Parathyroid adenoma (tissue), 2 donors: Measurements from ENCODE around the gene FAM53A.

Experiments used
- H2AFZ ChIP-seq: fragments of 300-600 bp; sonication (generic); one replicate; pipeline ENCODE4 v1.7.0; 2017; ENCODE audit warnings: antibody characterized with exemption, mild to moderate bottlenecking
- H3K27ac ChIP-seq: fragments of 300-600 bp; sonication (generic); one replicate; pipeline ENCODE4 v1.7.0; 2017
- H3K27me3 ChIP-seq: fragments of 300-600 bp; sonication (generic); one replicate; pipeline ENCODE4 v1.7.0; 2017; ENCODE audit warnings: low read length; ENCODE audit not compliant: control insufficient read depth, insufficient read depth
- H3K36me3 ChIP-seq: fragments of 300-600 bp; sonication (generic); one replicate; pipeline ENCODE4 v1.7.0; 2017; ENCODE audit warnings: low read length; ENCODE audit not compliant: control insufficient read depth, insufficient read depth
- H3K4me1 ChIP-seq: fragments of 300-600 bp; sonication (generic); one replicate; pipeline ENCODE4 v1.7.0; 2017; ENCODE audit warnings: control low read depth
- H3K4me2 ChIP-seq: fragments of 300-600 bp; sonication (generic); one replicate; pipeline ENCODE4 v1.7.0; 2017; ENCODE audit warnings: low read length
- H3K4me3 ChIP-seq: fragments of 300-600 bp; sonication (generic); one replicate; pipeline ENCODE4 v1.7.0; 2017; ENCODE audit warnings: low read depth, low read length
- H3K79me2 ChIP-seq: fragments of 300-600 bp; sonication (generic); one replicate; pipeline ENCODE4 v1.7.0; 2017; ENCODE audit warnings: control low read depth
- H3K9ac ChIP-seq: fragments of 300-600 bp; sonication (generic); one replicate; pipeline ENCODE4 v1.7.0; 2017; ENCODE audit warnings: mild to moderate bottlenecking
- H3K9me3 ChIP-seq: fragments of 300-600 bp; sonication (generic); one replicate; pipeline ENCODE4 v1.7.0; 2017; ENCODE audit warnings: low read length; ENCODE audit not compliant: control insufficient read depth
- TF ChIP-seq, protein P1 (sequence below): fragments of 300-600 bp; sonication (generic); IDR thresholded peaks from one replicate; pipeline ENCODE4 v1.7.0; 2017; ENCODE audit warnings: antibody characterized with exemption, mild to moderate bottlenecking
- donor health status: primary hyperparathyroidism.

The FAM53A gene

GRCh38 chr4:1711571-1712215 lies 27.6 kb upstream of the FAM53A start:
- H3K9me3 ChIP-seq, result no peaks in the 10 kb centered on the region
- peak overlapping the region; percentile 77 for H3K4me3 ChIP-seq
- H2AFZ ChIP-seq, result peak overlapping the region; percentile 78
- H3K27me3 ChIP-seq, result no peaks in the 10 kb centered on the region
- TF ChIP-seq, protein P1, sequence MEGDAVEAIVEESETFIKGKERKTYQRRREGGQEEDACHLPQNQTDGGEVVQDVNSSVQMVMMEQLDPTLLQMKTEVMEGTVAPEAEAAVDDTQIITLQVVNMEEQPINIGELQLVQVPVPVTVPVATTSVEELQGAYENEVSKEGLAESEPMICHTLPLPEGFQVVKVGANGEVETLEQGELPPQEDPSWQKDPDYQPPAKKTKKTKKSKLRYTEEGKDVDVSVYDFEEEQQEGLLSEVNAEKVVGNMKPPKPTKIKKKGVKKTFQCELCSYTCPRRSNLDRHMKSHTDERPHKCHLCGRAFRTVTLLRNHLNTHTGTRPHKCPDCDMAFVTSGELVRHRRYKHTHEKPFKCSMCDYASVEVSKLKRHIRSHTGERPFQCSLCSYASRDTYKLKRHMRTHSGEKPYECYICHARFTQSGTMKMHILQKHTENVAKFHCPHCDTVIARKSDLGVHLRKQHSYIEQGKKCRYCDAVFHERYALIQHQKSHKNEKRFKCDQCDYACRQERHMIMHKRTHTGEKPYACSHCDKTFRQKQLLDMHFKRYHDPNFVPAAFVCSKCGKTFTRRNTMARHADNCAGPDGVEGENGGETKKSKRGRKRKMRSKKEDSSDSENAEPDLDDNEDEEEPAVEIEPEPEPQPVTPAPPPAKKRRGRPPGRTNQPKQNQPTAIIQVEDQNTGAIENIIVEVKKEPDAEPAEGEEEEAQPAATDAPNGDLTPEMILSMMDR, result no peak
- peak overlapping the region; percentile 67 for H3K27ac ChIP-seq
- H3K9ac ChIP-seq, result peak overlapping the region; percentile 67
- H3K4me1 ChIP-seq, result no peaks in the 10 kb centered on the region
- peak overlapping the region; percentile 97 for H3K4me2 ChIP-seq
- H3K36me3 ChIP-seq, result no peaks in the 10 kb centered on the region
- peaks cover 9% of the 10 kb centered on the region for H3K79me2 ChIP-seq

GRCh38 chr4:1711055-1711570 lies 27.0 kb upstream of the FAM53A start:
- Histone ChIP-seq H3K27me3 (no peaks in the 10 kb centered on the region), H3K9me3 (no peaks in the 10 kb centered on the region), H3K79me2 (peaks cover 9% of the 10 kb centered on the region), H3K9ac (peak overlapping the region; percentile 67), H3K4me1 (no peaks in the 10 kb centered on the region), H3K4me2 (peak overlapping the region; percentile 97), H2AFZ (peak overlapping the region; percentile 78), H3K36me3 (no peaks in the 10 kb centered on the region), H3K4me3 (peak overlapping the region; percentile 77), H3K27ac (peak overlapping the region; percentile 67)
- TF ChIP-seq, protein P1, result no peak

DNA sequence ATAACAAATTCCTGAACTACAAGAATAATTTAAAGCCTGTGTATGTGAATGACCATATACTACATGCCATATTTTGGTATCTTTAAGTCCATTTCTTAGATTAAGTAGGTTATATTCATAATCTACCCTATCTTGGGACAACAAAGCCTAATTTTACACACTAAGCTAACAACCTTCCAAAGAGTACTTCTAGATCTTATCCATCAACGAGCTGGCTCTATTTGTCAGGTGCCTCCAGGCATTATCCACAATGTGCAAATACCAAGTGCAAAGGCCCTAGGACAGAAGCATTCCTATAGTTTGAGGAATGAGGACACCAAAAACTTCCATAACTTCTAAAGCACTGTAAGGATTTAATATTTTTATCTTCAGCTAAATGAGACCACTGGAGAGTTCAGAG lies 24.5 kb upstream of the FAM53A start:
- Histone ChIP-seq H3K36me3 (no peaks in the 10 kb centered on the region), H3K4me1 (no peaks in the 10 kb centered on the region), H3K4me2 (no peak overlapping the region), H3K4me3 (no peak overlapping the region), H3K79me2 (peaks cover 19% of the 10 kb centered on the region), H3K27ac (no peak overlapping the region), H3K9ac (no peak overlapping the region), H3K27me3 (no peaks in the 10 kb centered on the region), H2AFZ (no peak overlapping the region), H3K9me3 (no peaks in the 10 kb centered on the region)
- TF ChIP-seq, protein P1, result no peak

- H3K36me3 ChIP-seq, result no peaks in the 10 kb centered on the region
- no peak overlapping the region for H3K27ac ChIP-seq
- no peak overlapping the region for H3K4me3 ChIP-seq
- H3K9ac ChIP-seq, result no peak overlapping the region
- TF ChIP-seq, protein P1, result no peak
- H3K27me3 ChIP-seq, result no peaks in the 10 kb centered on the region
- peaks cover 28% of the 10 kb centered on the region for H3K79me2 ChIP-seq
- no peak overlapping the region for H2AFZ ChIP-seq
- no peaks in the 10 kb centered on the region for H3K9me3 ChIP-seq
- no peaks in the 10 kb centered on the region for H3K4me1 ChIP-seq
- no peak overlapping the region for H3K4me2 ChIP-seq
Observed at GRCh38 chr4:1706358-1706757, 22.2 kb upstream of the FAM53A start.

- TF ChIP-seq, protein P1, result no peak
- Histone ChIP-seq H3K27ac (no peak overlapping the region), H3K4me1 (no peaks in the 10 kb centered on the region), H3K27me3 (no peaks in the 10 kb centered on the region), H3K36me3 (no peaks in the 10 kb centered on the region), H3K4me3 (no peak overlapping the region), H3K79me2 (peaks cover 32% of the 10 kb centered on the region), H3K9me3 (no peaks in the 10 kb centered on the region), H2AFZ (no peak overlapping the region), H3K4me2 (no peak overlapping the region), H3K9ac (no peak overlapping the region)
Observed at GRCh38 chr4:1705732-1706131, 21.6 kb upstream of the FAM53A start.
